ENCODE measurements around the gene KDM4C. TPM values are rescaled to one million over a fixed set of nuclear protein-coding genes. Genes with fewer than 3 reads are reported as not detected.

The KDM4C gene
- total RNA-seq, 2 donors from 2014 or later = 12.8 to 31.5 TPM

- no peak overlapping the region for H3K27ac ChIP-seq (ENCODE audit: low read depth, low read length)
- no peak for DNase-seq
- WGBS, 2 experiments (ENCODE audit: insufficient coverage in 1 of 2, insufficient read length in 1 of 2) = 86 to 99% methylated on average over 1 to 4 of the region's 4 CpGs
- peak; percentile 85 for TF ChIP-seq CTCF (conservative IDR thresholded peaks at IDR 0.05)
- no peak overlapping the region for H3K9ac ChIP-seq (ENCODE audit: extremely low read depth, low read length, poor library complexity, severe bottlenecking)
- Mint-ChIP-seq H3K27me3 (ENCODE audit: insufficient read depth) (no peaks in the 10 kb centered on the region), H3K4me3 (no peak overlapping the region), H3K9me3 (no peaks in the 10 kb centered on the region), H3K4me1 (peaks cover 2% of the 10 kb centered on the region), H3K36me3 (ENCODE audit: low read depth) (no peaks in the 10 kb centered on the region), H3K27ac (no peak overlapping the region)
- H3K27me3 ChIP-seq (ENCODE audit: control insufficient read depth, insufficient read depth, low read length, poor library complexity, severe bottlenecking) = no peaks in the 10 kb centered on the region
- no peaks in the 10 kb centered on the region for H3K9me3 ChIP-seq (ENCODE audit: control insufficient read depth, low read length)
- H3K36me3 ChIP-seq (ENCODE audit: control insufficient read depth, insufficient read depth, low read length) = peaks cover 3% of the 10 kb centered on the region
- no peak overlapping the region for H3K4me3 ChIP-seq (ENCODE audit: low read length)
- no peaks in the 10 kb centered on the region for H3K4me1 ChIP-seq (ENCODE audit: control insufficient read depth, insufficient read depth, low read length)
These were observed 150.1 kb downstream of the KDM4C start for GRCh38 chr9:6907772-6908381.

- Histone ChIP-seq H3K4me3 (ENCODE audit: low read length) (no peak overlapping the region), H3K27me3 (ENCODE audit: control insufficient read depth, insufficient read depth, low read length, poor library complexity, severe bottlenecking) (no peaks in the 10 kb centered on the region), H3K27ac (ENCODE audit: low read depth, low read length) (no peak overlapping the region), H3K4me1 (ENCODE audit: control insufficient read depth, insufficient read depth, low read length) (no peaks in the 10 kb centered on the region), H3K9me3 (ENCODE audit: control insufficient read depth, low read length) (no peaks in the 10 kb centered on the region), H3K36me3 (ENCODE audit: control insufficient read depth, insufficient read depth, low read length) (no peaks in the 10 kb centered on the region), H3K9ac (ENCODE audit: extremely low read depth, low read length, poor library complexity, severe bottlenecking) (no peak overlapping the region)
- 71 to 96% methylated on average over 1 of the region's 1 CpG for whole genome bisulfite sequencing, 2 experiments (ENCODE audit: insufficient coverage in 1 of 2, insufficient read length in 1 of 2)
- Mint-ChIP-seq H3K27ac (no peak overlapping the region), H3K4me3 (no peak overlapping the region), H3K4me1 (peaks cover 2% of the 10 kb centered on the region), H3K9me3 (no peaks in the 10 kb centered on the region), H3K27me3 (ENCODE audit: insufficient read depth) (no peaks in the 10 kb centered on the region), H3K36me3 (ENCODE audit: low read depth) (no peaks in the 10 kb centered on the region)
- no peak for DNase-seq
- TF ChIP-seq CTCF (conservative IDR thresholded peaks at IDR 0.05) = no peak
These were observed 151.4 kb downstream of the KDM4C start for GRCh38 chr9:6909181-6909580.

- Mint-ChIP-seq H3K4me3 (no peak overlapping the region), H3K4me1 (peaks cover 2% of the 10 kb centered on the region), H3K27ac (no peak overlapping the region), H3K27me3 (ENCODE audit: insufficient read depth) (no peaks in the 10 kb centered on the region), H3K36me3 (ENCODE audit: low read depth) (no peaks in the 10 kb centered on the region), H3K9me3 (no peaks in the 10 kb centered on the region)
- H3K27me3 ChIP-seq (ENCODE audit: control insufficient read depth, insufficient read depth, low read length, poor library complexity, severe bottlenecking) = no peaks in the 10 kb centered on the region
- no peak overlapping the region for H3K4me3 ChIP-seq (ENCODE audit: low read length)
- H3K36me3 ChIP-seq (ENCODE audit: control insufficient read depth, insufficient read depth, low read length) = no peaks in the 10 kb centered on the region
- 15 to 71% methylated on average over 1 to 2 of the region's 2 CpGs for WGBS, 2 experiments (ENCODE audit: insufficient coverage in 1 of 2, insufficient read length in 1 of 2)
- no peak overlapping the region for H3K9ac ChIP-seq (ENCODE audit: extremely low read depth, low read length, poor library complexity, severe bottlenecking)
- DNase-seq = no peak
- TF ChIP-seq CTCF (conservative IDR thresholded peaks at IDR 0.05) = peak; percentile 76
- no peaks in the 10 kb centered on the region for H3K9me3 ChIP-seq (ENCODE audit: control insufficient read depth, low read length)
- no peaks in the 10 kb centered on the region for H3K4me1 ChIP-seq (ENCODE audit: control insufficient read depth, insufficient read depth, low read length)
- H3K27ac ChIP-seq (ENCODE audit: low read depth, low read length) = no peak overlapping the region
These were observed 152.3 kb downstream of the KDM4C start for GRCh38 chr9:6910032-6910431.

All from endodermal cell (in vitro differentiated cells).